Sigmoid colon (tissue), 7 donors: ENCODE data around the gene FAM81A. TPM values are rescaled to one million over a fixed set of nuclear protein-coding genes. Genes with fewer than 3 reads are reported as not detected.
A peak's percentile ranks its signal among the peaks of the same experiment; 100 is the strongest.

Experiments
- DNase-seq: peaks from one replicate; pipeline ENCODE4 v3.0.0-alpha.2; 2019
- H3K27ac ChIP-seq, 4 donors: fragments of 200-600 bp; sonication (generic); one replicate each; pipeline ENCODE4 v1.5.1; 2016 to 2019; ENCODE audit warnings: mild to moderate bottlenecking in 1 of 4
- H3K27me3 ChIP-seq, 3 donors: fragments of 200-600 bp; sonication (generic); one replicate each; pipeline ENCODE4 v1.5.1; 2019; ENCODE audit warnings: mild to moderate bottlenecking in 1 of 3
- H3K36me3 ChIP-seq, 4 donors: fragments of 200-600 bp; sonication (generic); one replicate each; pipeline ENCODE4 v1.5.1; 2016 to 2019
- H3K4me1 ChIP-seq, 4 donors: fragments of 200-600 bp; sonication (generic); one replicate each; pipeline ENCODE4 v1.5.1; 2017 to 2019
- H3K4me3 ChIP-seq, 4 donors: fragments of 200-600 bp; sonication (generic); one replicate each; pipeline ENCODE4 v1.5.1; 2017 to 2019; ENCODE audit warnings: mild to moderate bottlenecking in 2 of 4, moderate library complexity in 1 of 4
- H3K9me3 ChIP-seq, 4 donors: fragments of 200-600 bp in 3 of 4; sonication (generic) in 3 of 4; one replicate each; pipeline versions ENCODE4 v1.5.1 to v1.6.1; 2013 to 2019
- EP300 ChIP-seq, 4 donors: sonication (generic); formaldehyde crosslinking; IDR thresholded peaks; one replicate each; pipeline ENCODE4 v1.6.1; 2017; ENCODE audit warnings: antibody characterized with exemption in 4 of 4
- POLR2A ChIP-seq, 2 donors: fragments of 450-650 bp; IDR thresholded peaks; one replicate each; pipeline ENCODE4 v1.6.1; 2016; ENCODE audit warnings: antibody characterized with exemption in 2 of 2, mild to moderate bottlenecking in 2 of 2, moderate library complexity in 2 of 2
- POLR2AphosphoS5 ChIP-seq, 4 donors: sonication (generic); formaldehyde crosslinking; IDR thresholded peaks; one replicate each; pipeline ENCODE4 v1.6.1; 2017; ENCODE audit warnings: antibody characterized with exemption in 4 of 4
- WGBS, 2 donors: extraction: QIAGEN DNeasy Blood & Tissue Kit; methylation state at CpG; one replicate each; pipeline ENCODE4 v1.1.7; 2013; 5-methylcytosine and 5-hydroxymethylcytosine counted together
- intact Hi-C: fragments of 100-400 bp; cut with DNase I; formaldehyde crosslinking; loops from one replicate; pipeline ENCODE4 v1.15.1; 2023
- polyA plus RNA-seq, 3 donors: library from polyadenylated mRNA; stranded (reverse); fragments of 200-250 nt; gene quantifications; one replicate each; pipeline ENCODE4 v1.2.3, GENCODE V29; 2013
- total RNA-seq, 4 donors: library from RNA; depleted of rRNA; stranded (reverse); fragments of >200 nt; gene quantifications; one replicate each; pipeline ENCODE4 v1.1.0, GENCODE V29; 2016
- TF ChIP-seq, protein P1 (sequence below), 4 experiments: fragments of 450-650 bp in 3 of 4; fragments of 200-600 bp in 1 of 4; IDR thresholded peaks; one replicate each; pipeline ENCODE4 v1.5.1; 2016 to 2019; ENCODE audit warnings: antibody characterized with exemption in 4 of 4, mild to moderate bottlenecking in 3 of 4, moderate library complexity in 2 of 4
- donor health status: healthy with polysubstance abuse.
- donor health status: Bipolar disorder and iron deficiency.
- donor health status: healthy.

FAM81A gene
- total and polyA plus RNA-seq, 7 donors, result under 0.01 to 4.7 (median 2.5) TPM; not detected in 1

GRCh38 chr15:59492389-59493377 lies 54.7 kb downstream of the FAM81A start:
- no peak overlapping the region for H3K4me3 ChIP-seq
- no peaks in the 10 kb centered on the region for H3K36me3 ChIP-seq
- peak; percentile 69 for DNase-seq
- no peak overlapping the region for H3K27ac ChIP-seq
- WGBS, 2 donors, result 28 to 30% methylated on average over 11 of the region's 11 CpGs
- TF ChIP-seq POLR2A (IDR thresholded peaks at IDR 0.05) (no peak), POLR2AphosphoS5 (IDR thresholded peaks at IDR 0.05) (peak in 1 of 4 donors; percentile 8), EP300 (IDR thresholded peaks at IDR 0.05) (no peak)
- TF ChIP-seq, protein P1, sequence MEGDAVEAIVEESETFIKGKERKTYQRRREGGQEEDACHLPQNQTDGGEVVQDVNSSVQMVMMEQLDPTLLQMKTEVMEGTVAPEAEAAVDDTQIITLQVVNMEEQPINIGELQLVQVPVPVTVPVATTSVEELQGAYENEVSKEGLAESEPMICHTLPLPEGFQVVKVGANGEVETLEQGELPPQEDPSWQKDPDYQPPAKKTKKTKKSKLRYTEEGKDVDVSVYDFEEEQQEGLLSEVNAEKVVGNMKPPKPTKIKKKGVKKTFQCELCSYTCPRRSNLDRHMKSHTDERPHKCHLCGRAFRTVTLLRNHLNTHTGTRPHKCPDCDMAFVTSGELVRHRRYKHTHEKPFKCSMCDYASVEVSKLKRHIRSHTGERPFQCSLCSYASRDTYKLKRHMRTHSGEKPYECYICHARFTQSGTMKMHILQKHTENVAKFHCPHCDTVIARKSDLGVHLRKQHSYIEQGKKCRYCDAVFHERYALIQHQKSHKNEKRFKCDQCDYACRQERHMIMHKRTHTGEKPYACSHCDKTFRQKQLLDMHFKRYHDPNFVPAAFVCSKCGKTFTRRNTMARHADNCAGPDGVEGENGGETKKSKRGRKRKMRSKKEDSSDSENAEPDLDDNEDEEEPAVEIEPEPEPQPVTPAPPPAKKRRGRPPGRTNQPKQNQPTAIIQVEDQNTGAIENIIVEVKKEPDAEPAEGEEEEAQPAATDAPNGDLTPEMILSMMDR (IDR thresholded peaks at IDR 0.05), result peak; percentile 72 to 83 (median 79)
- intact Hi-C loops, result loop anchor here (2.0 to 5.0 kb wide), 4 partner anchors 245 to 512 kb away; no protein-coding TSS in a partner anchor
- H3K4me1 ChIP-seq, result peaks cover 0 to 7% (median 5%) of the 10 kb centered on the region in 4 donors
- peaks cover 0 to 3% (median 0%) of the 10 kb centered on the region in 4 donors for H3K9me3 ChIP-seq
- H3K27me3 ChIP-seq, result no peaks in the 10 kb centered on the region

DNA sequence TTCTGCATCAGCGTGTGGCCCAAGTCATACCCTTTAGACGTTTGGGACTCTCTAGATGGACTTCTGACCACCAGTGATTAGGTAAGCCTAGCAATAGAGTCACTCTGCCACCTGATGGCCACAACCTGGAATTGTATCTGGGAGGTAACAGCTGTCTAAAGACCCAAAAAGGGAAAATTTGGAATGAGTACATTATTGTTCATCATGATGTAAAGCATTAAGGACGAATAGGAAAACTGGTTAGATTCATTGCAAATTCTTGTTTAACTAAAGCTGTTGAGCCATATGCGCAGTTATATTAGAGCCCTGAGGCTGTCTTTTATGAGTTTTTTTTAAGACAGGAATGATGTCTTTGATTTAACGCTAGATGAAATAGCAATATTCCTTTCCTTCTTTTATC lies 63.6 kb downstream of the FAM81A start:
- Histone ChIP-seq H3K27me3 (no peaks in the 10 kb centered on the region), H3K27ac (no peak overlapping the region), H3K36me3 (no peaks in the 10 kb centered on the region), H3K4me3 (no peak overlapping the region), H3K9me3 (no peaks in the 10 kb centered on the region), H3K4me1 (no peaks in the 10 kb centered on the region)
- no peak for TF ChIP-seq POLR2AphosphoS5 (IDR thresholded peaks at IDR 0.05)
- TF ChIP-seq, protein P1 (IDR thresholded peaks at IDR 0.05), result peak in 1 of 4 experiments; percentile 32
- WGBS, 2 donors, result 47 to 63% methylated on average over 5 of the region's 5 CpGs
- intact Hi-C loops, result no loop called here
- DNase-seq, result no peak

DNA sequence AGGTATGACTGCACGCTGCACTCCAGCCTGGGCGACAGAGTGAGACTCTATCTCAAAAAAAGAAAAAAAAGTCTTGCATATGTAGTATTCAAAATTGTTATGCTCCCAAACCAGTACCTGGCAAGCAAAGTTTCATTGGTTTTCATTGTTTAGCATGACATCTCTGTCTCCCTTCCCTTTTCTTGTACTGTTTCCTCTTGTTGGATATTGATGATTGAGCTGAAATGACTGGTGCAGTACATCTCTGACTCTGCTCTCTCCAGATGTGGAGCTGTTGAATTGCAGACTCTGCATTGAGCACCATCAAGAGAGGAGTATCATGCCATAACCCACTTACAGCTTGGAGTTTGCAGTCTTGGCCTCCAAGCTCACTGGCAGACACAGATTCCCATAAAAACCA lies 77.2 kb downstream of the FAM81A start:
- intact Hi-C loops, result no loop called here
- no peak for TF ChIP-seq POLR2AphosphoS5 (IDR thresholded peaks at IDR 0.05)
- no peak for TF ChIP-seq POLR2A (IDR thresholded peaks at IDR 0.05)
- TF ChIP-seq, protein P1 (IDR thresholded peaks at IDR 0.05), result no peak
- no peak for TF ChIP-seq EP300 (IDR thresholded peaks at IDR 0.05)
- Histone ChIP-seq H3K27ac (no peak overlapping the region), H3K9me3 (no peaks in the 10 kb centered on the region), H3K27me3 (no peaks in the 10 kb centered on the region), H3K36me3 (no peaks in the 10 kb centered on the region), H3K4me3 (no peak overlapping the region), H3K4me1 (no peaks in the 10 kb centered on the region)
- WGBS, 2 donors, result 95 to 98% methylated on average over 2 of the region's 2 CpGs
- no peak for DNase-seq

GRCh38 chr15:59516655-59517461 lies 78.9 kb downstream of the FAM81A start:
- H3K27ac ChIP-seq, result no peak overlapping the region
- H3K9me3 ChIP-seq, result no peaks in the 10 kb centered on the region
- WGBS, 2 donors, result 72 to 89% methylated on average over 9 of the region's 9 CpGs
- H3K4me1 ChIP-seq, result no peaks in the 10 kb centered on the region
- no peaks in the 10 kb centered on the region for H3K27me3 ChIP-seq
- no peaks in the 10 kb centered on the region for H3K36me3 ChIP-seq
- intact Hi-C loops, result no loop called here
- DNase-seq, result no peak
- no peak for TF ChIP-seq POLR2AphosphoS5 (IDR thresholded peaks at IDR 0.05)
- no peak for TF ChIP-seq POLR2A (IDR thresholded peaks at IDR 0.05)
- no peak for TF ChIP-seq EP300 (IDR thresholded peaks at IDR 0.05)
- TF ChIP-seq, protein P1 (IDR thresholded peaks at IDR 0.05), result no peak
- no peak overlapping the region for H3K4me3 ChIP-seq
